K562 (cell line): ENCODE data around the gene MRPL54.

Experiments
- GABPB1 ChIP-seq: sonication (generic); formaldehyde crosslinking; IDR thresholded peaks from 2 replicates; pipeline ENCODE4 v1.8.0; 2022; ENCODE audit warnings: mild to moderate bottlenecking, missing genetic modification reagents
- TAF1 ChIP-seq: IDR thresholded peaks from 2 replicates; pipeline ENCODE4 v1.6.1; 2011; ENCODE audit warnings: mild to moderate bottlenecking, low read length, moderate library complexity; ENCODE audit not compliant: insufficient read depth, control insufficient read depth, severe bottlenecking; ENCODE audit errors: extremely low read depth

GRCh38 chr19:3814648-3815047 lies 52.2 kb downstream of the MRPL54 start:
- no peak for TF ChIP-seq GABPB1 (CRISPR knock-in tag)
- TF ChIP-seq TAF1, result no peak
